ENCODE results near the gene FAM9A. TPM values are rescaled to one million over a fixed set of nuclear protein-coding genes. Genes with fewer than 3 reads are reported as not detected.
"Not testable (repeated sequence)": the region's sequence is repeated elsewhere in the genome, so short reads cannot be mapped to it uniquely, and the experiment has no call there.

Gene FAM9A
- total and polyA plus RNA-seq, 3 donors from 2014 or later = 1.8 to 2.8 (median 2.0) TPM

DNA sequence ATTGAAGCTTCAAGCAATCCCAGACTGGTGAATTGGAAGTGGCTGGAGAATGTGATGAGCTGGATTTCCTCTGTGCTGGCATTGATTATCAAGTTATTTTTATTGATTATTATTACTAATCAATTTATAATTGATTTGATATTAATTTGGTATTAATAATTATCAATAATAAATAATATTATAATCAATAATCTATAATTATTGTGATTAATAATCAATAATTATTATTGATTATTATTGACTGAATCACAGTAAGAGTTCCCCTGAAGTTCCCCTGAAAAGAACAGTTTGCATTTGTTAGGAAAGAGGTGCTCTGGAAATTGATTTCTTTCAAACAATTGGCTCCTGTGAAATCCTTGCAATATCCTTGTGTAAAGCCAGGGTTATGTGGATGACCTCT is 7.5 kb upstream of the FAM9A start:
- H3K27me3 ChIP-seq = no peaks in the 10 kb centered on the region
- no peak for DNase-seq
- H3K9me3 ChIP-seq = no peaks in the 10 kb centered on the region
- intact Hi-C loops (cut with DNase I; ENCODE audit: low total_unique reads) = no loop called here
- H3K27ac ChIP-seq = no peak overlapping the region
- H3K4me3 ChIP-seq = no peak overlapping the region
- H3K4me1 ChIP-seq = no peaks in the 10 kb centered on the region
- TF ChIP-seq CTCF (IDR thresholded peaks at IDR 0.05) = no peak
- TF ChIP-seq POLR2A (IDR thresholded peaks at IDR 0.05) = no peak
- no peaks in the 10 kb centered on the region for H3K36me3 ChIP-seq (ENCODE audit: low read depth, missing control alignments)

- no peaks in the 10 kb centered on the region for H3K4me1 ChIP-seq
- no peaks in the 10 kb centered on the region for H3K9me3 ChIP-seq
- H3K36me3 ChIP-seq (ENCODE audit: low read depth, missing control alignments) = no peaks in the 10 kb centered on the region
- WGBS, 2 donors = 95% methylated on average over 4 of the region's 4 CpGs; no CpG with 5 or more reads in 1 of the 2 donors
- no peak overlapping the region for H3K27ac ChIP-seq
- H3K27me3 ChIP-seq = no peaks in the 10 kb centered on the region
- TF ChIP-seq POLR2A (IDR thresholded peaks at IDR 0.05) = no peak
- no peak for TF ChIP-seq CTCF (IDR thresholded peaks at IDR 0.05)
- intact Hi-C loops (cut with DNase I; ENCODE audit: low total_unique reads) = no loop called here
- DNase-seq = no peak
- H3K4me3 ChIP-seq = no peak overlapping the region
Observed at GRCh38 chrX:8805974-8806373, 4.8 kb upstream of the FAM9A start.

- H3K4me3 ChIP-seq = no peak overlapping the region
- H3K36me3 ChIP-seq (ENCODE audit: low read depth, missing control alignments) = no peaks in the 10 kb centered on the region
- TF ChIP-seq POLR2A (IDR thresholded peaks at IDR 0.05) (no peak), CTCF (IDR thresholded peaks at IDR 0.05) (no peak)
- no peak for DNase-seq
- H3K4me1 ChIP-seq = no peaks in the 10 kb centered on the region
- intact Hi-C loops (cut with DNase I; ENCODE audit: low total_unique reads) = no loop called here
- WGBS, 2 donors = 91 to 92% methylated on average over 2 of the region's 2 CpGs
- H3K27me3 ChIP-seq = no peaks in the 10 kb centered on the region
- no peak overlapping the region for H3K27ac ChIP-seq
- H3K9me3 ChIP-seq = no peaks in the 10 kb centered on the region
Observed at GRCh38 chrX:8805046-8805445, 3.9 kb upstream of the FAM9A start.

- H3K27ac ChIP-seq = no peak overlapping the region
- intact Hi-C loops (cut with DNase I; ENCODE audit: low total_unique reads) = no loop called here
- no peaks in the 10 kb centered on the region for H3K36me3 ChIP-seq (ENCODE audit: low read depth, missing control alignments)
- H3K4me1 ChIP-seq = no peaks in the 10 kb centered on the region
- H3K4me3 ChIP-seq = no peak overlapping the region
- 57% methylated on average over 3 of the region's 3 CpGs; no CpG with 5 or more reads in 1 of the 2 donors for WGBS, 2 donors
- no peaks in the 10 kb centered on the region for H3K9me3 ChIP-seq
- H3K27me3 ChIP-seq = no peaks in the 10 kb centered on the region
- no peak for DNase-seq
- TF ChIP-seq POLR2A (IDR thresholded peaks at IDR 0.05) (no peak), CTCF (IDR thresholded peaks at IDR 0.05) (no peak)
Observed at GRCh38 chrX:8803326-8803725, 2.1 kb upstream of the FAM9A start.

GRCh38 chrX:8800351-8800750 is 832 bp downstream of the FAM9A start:
- not testable (repeated sequence) for H3K27ac ChIP-seq, DNase-seq
- WGBS, 2 donors = 83% methylated on average over 15 of the region's 15 CpGs; no CpG with 5 or more reads in 1 of the 2 donors

GRCh38 chrX:8799281-8799680 is 1.9 kb downstream of the FAM9A start:
- H3K36me3 ChIP-seq (ENCODE audit: low read depth, missing control alignments); H3K4me1 ChIP-seq; H3K27me3 ChIP-seq; intact Hi-C loops (cut with DNase I; ENCODE audit: low total_unique reads); H3K9me3 ChIP-seq; DNase-seq; H3K27ac ChIP-seq; H3K4me3 ChIP-seq: not testable (repeated sequence)
- WGBS, 2 donors = no CpG with 5 or more reads among the region's 13 CpGs

More at GRCh38 chrX:8800351-8800750, 832 bp downstream of the FAM9A start:
- intact Hi-C loops (cut with DNase I; ENCODE audit: low total_unique reads); H3K4me1 ChIP-seq; H3K4me3 ChIP-seq; H3K27me3 ChIP-seq; H3K9me3 ChIP-seq; H3K36me3 ChIP-seq (ENCODE audit: low read depth, missing control alignments): not testable (repeated sequence)

GRCh38 chrX:8798702-8799101 is 2.5 kb downstream of the FAM9A start:
- H3K4me1 ChIP-seq; DNase-seq; H3K9me3 ChIP-seq; H3K27ac ChIP-seq; H3K27me3 ChIP-seq; H3K36me3 ChIP-seq (ENCODE audit: low read depth, missing control alignments); intact Hi-C loops (cut with DNase I; ENCODE audit: low total_unique reads); H3K4me3 ChIP-seq: not testable (repeated sequence)
- WGBS, 2 donors = 49% methylated on average over 4 of the region's 16 CpGs; no CpG with 5 or more reads in 1 of the 2 donors

DNA sequence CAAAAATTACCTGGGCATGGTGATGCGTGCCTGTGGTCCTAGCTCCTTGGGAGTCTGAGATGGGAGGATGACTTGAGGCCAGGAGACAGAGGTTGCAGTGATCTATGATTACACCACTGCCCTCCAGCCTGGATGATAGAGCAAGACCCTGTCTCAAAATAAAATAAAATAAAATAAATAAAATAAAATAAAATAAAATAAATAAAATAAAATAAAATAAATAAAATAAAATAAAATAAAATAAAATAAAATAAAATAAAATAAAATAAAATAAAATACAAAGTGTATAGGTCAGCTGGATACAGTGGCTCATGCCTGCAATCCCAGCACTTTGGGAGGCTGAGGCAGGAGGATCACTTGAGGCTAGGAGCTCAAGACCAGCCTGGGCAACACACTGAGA is 14.1 kb downstream of the FAM9A start:
- DNase-seq; H3K27me3 ChIP-seq; intact Hi-C loops (cut with DNase I; ENCODE audit: low total_unique reads); H3K4me1 ChIP-seq; H3K4me3 ChIP-seq; H3K36me3 ChIP-seq (ENCODE audit: low read depth, missing control alignments); H3K9me3 ChIP-seq; H3K27ac ChIP-seq: not testable (repeated sequence)
- 100% methylated on average over 1 of the region's 1 CpG for WGBS, 2 donors
